Fibroblast of lung (primary cell): Measurements from ENCODE around the gene ORAI1. TPM values are rescaled to one million over a fixed set of nuclear protein-coding genes. Genes with fewer than 3 reads are reported as not detected.
A peak's percentile ranks its signal among the peaks of the same experiment; 100 is the strongest.

Source experiments
- DNase-seq, 2 donors: peaks; one replicate each; pipeline versions ENCODE4 v3.0.0 to v3.0.0-alpha.2; 2010; ENCODE audit warnings: low read depth in 2 of 2
- H2AFZ ChIP-seq: 2 replicates; pipeline ENCODE4 v1.5.1; 2012; ENCODE audit warnings: low read length, control low read depth, inconsistent platforms
- H3K27ac ChIP-seq: 2 replicates; pipeline ENCODE4 v1.5.1; 2011; ENCODE audit warnings: low read length, control low read depth; ENCODE audit not compliant: insufficient read depth
- H3K27me3 ChIP-seq: 2 replicates; pipeline ENCODE4 v1.5.1; 2011; ENCODE audit warnings: mild to moderate bottlenecking, low read length; ENCODE audit not compliant: control insufficient read depth, insufficient read depth
- H3K36me3 ChIP-seq: 2 replicates; pipeline ENCODE4 v1.5.1; 2011; ENCODE audit warnings: low read length; ENCODE audit not compliant: control insufficient read depth, insufficient read depth
- H3K4me1 ChIP-seq: 2 replicates; pipeline ENCODE4 v1.5.1; 2011; ENCODE audit warnings: low read length; ENCODE audit not compliant: control insufficient read depth, insufficient read depth; ENCODE audit errors: extremely low read depth
- H3K4me2 ChIP-seq: 2 replicates; pipeline ENCODE4 v1.5.1; 2011; ENCODE audit warnings: low read length, control low read depth; ENCODE audit not compliant: insufficient read depth; ENCODE audit errors: extremely low read depth
- H3K4me3 ChIP-seq, 4 experiments: fragments of 200-600 bp in 1 of 4; sonication (generic) in 1 of 4; replicated peaks in 1 of 4; 2 replicates each; pipeline ENCODE4 v1.5.1; 2011 to 2016; ENCODE audit warnings: low read length in 4 of 4, low read depth in 3 of 4, mild to moderate bottlenecking in 3 of 4, control low read depth in 2 of 4, inconsistent platforms in 1 of 4, mixed read lengths in 1 of 4; ENCODE audit not compliant: insufficient read depth in 1 of 4; ENCODE audit errors: control extremely low read depth in 1 of 4
- H3K79me2 ChIP-seq: 2 replicates; pipeline ENCODE4 v1.5.1; 2012; ENCODE audit warnings: mild to moderate bottlenecking, low read length, inconsistent platforms; ENCODE audit not compliant: control insufficient read depth, insufficient read depth
- H3K9ac ChIP-seq: 2 replicates; pipeline ENCODE4 v1.5.1; 2011; ENCODE audit warnings: mild to moderate bottlenecking, low read length, control low read depth; ENCODE audit not compliant: insufficient read depth
- H3K9me3 ChIP-seq: 2 replicates; pipeline ENCODE4 v1.5.1; 2012; ENCODE audit warnings: low read depth, low read length; ENCODE audit not compliant: control insufficient read depth, insufficient read depth
- H4K20me1 ChIP-seq: 2 replicates; pipeline ENCODE4 v1.5.1; 2011; ENCODE audit warnings: low read length; ENCODE audit not compliant: control insufficient read depth, insufficient read depth; ENCODE audit errors: extremely low read depth
- EZH2 ChIP-seq: IDR thresholded peaks from 2 replicates; pipeline ENCODE4 v1.5.1; 2012; ENCODE audit warnings: low read length, control low read depth, mild to moderate bottlenecking; ENCODE audit errors: missing control alignments
- polyA plus RNA-seq, 2 donors: library from polyadenylated mRNA; depleted of rRNA in 1 of 2; stranded (reverse) in 1 of 2; unstranded in 1 of 2; fragments of >200 nt; gene quantifications; 2 replicates each; pipeline ENCODE4 v1.2.1, GENCODE V29; 2011 to 2012; ENCODE audit warnings: missing spikeins in 1 of 2
- total RNA-seq: library from RNA; depleted of rRNA; stranded (reverse); fragments of >200 nt; gene quantifications from 2 replicates; pipeline ENCODE4 v1.2.1, GENCODE V29; 2014
- TF ChIP-seq, protein P1 (sequence below), 2 donors: IDR thresholded peaks in 1 of 2; conservative IDR thresholded peaks in 1 of 2; 1 replicate in 1 of 2; 2 replicates in 1 of 2; pipeline ENCODE4 v1.5.1; 2011 to 2012; ENCODE audit warnings: low read length in 2 of 2, control low read depth in 1 of 2, inconsistent platforms in 1 of 2, low read depth in 1 of 2, mild to moderate bottlenecking in 1 of 2

The ORAI1 gene
- total and polyA plus RNA-seq, 2 donors (not counting 1 experiment from before 2014, with no cell fraction given): 7.4 to 8.1 TPM

GRCh38 chr12:121603581-121603980 lies 22.7 kb upstream of the ORAI1 start:
- Histone ChIP-seq H3K4me2 (no peak overlapping the region), H3K4me1 (no peaks in the 10 kb centered on the region), H4K20me1 (no peaks in the 10 kb centered on the region), H3K36me3 (no peaks in the 10 kb centered on the region), H3K4me3 (no peak overlapping the region), H3K27ac (no peak overlapping the region), H2AFZ (no peak overlapping the region), H3K9me3 (no peaks in the 10 kb centered on the region), H3K79me2 (no peaks in the 10 kb centered on the region), H3K9ac (no peak overlapping the region), H3K27me3 (no peaks in the 10 kb centered on the region)
- TF ChIP-seq EZH2: no peak
- TF ChIP-seq, protein P1, sequence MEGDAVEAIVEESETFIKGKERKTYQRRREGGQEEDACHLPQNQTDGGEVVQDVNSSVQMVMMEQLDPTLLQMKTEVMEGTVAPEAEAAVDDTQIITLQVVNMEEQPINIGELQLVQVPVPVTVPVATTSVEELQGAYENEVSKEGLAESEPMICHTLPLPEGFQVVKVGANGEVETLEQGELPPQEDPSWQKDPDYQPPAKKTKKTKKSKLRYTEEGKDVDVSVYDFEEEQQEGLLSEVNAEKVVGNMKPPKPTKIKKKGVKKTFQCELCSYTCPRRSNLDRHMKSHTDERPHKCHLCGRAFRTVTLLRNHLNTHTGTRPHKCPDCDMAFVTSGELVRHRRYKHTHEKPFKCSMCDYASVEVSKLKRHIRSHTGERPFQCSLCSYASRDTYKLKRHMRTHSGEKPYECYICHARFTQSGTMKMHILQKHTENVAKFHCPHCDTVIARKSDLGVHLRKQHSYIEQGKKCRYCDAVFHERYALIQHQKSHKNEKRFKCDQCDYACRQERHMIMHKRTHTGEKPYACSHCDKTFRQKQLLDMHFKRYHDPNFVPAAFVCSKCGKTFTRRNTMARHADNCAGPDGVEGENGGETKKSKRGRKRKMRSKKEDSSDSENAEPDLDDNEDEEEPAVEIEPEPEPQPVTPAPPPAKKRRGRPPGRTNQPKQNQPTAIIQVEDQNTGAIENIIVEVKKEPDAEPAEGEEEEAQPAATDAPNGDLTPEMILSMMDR (conservative IDR thresholded peaks at IDR 0.05 in 1 of 2, IDR thresholded peaks at IDR 0.05 in 1 of 2; ENCODE audit: low read depth in 1 of 2, low read length in 2 of 2): no peak
- no peak for DNase-seq

DNA sequence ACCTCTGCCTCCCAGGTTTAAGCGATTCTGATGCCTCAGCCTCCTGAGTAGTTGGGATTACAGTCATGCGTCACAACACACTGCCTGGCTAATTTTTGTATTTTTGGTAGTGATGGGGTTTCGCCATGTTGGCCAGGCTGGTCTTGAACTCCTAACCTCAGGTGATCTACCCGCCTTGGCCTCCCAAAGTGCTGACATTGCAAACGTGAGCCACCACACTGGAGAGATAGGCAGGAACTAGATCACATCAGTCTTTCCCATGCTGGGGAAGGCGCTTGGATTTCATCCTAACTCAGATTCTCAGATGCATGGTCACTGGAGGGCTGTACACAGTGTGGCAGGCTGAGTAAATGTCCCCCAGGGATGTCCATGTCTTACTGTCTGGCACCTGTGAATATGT lies 18.0 kb upstream of the ORAI1 start:
- no peak overlapping the region for H3K4me2 ChIP-seq
- H3K36me3 ChIP-seq: no peaks in the 10 kb centered on the region
- H3K4me3 ChIP-seq: no peak overlapping the region
- peaks cover 3% of the 10 kb centered on the region for H3K4me1 ChIP-seq
- no peak overlapping the region for H3K9ac ChIP-seq
- TF ChIP-seq, protein P1 (conservative IDR thresholded peaks at IDR 0.05 in 1 of 2, IDR thresholded peaks at IDR 0.05 in 1 of 2; ENCODE audit: low read depth in 1 of 2, low read length in 2 of 2): no peak
- no peak for TF ChIP-seq EZH2
- no peaks in the 10 kb centered on the region for H3K9me3 ChIP-seq
- DNase-seq: no peak
- no peak overlapping the region for H3K27ac ChIP-seq
- H3K79me2 ChIP-seq: no peaks in the 10 kb centered on the region
- no peak overlapping the region for H2AFZ ChIP-seq
- H3K27me3 ChIP-seq: no peaks in the 10 kb centered on the region
- H4K20me1 ChIP-seq: no peaks in the 10 kb centered on the region

DNA sequence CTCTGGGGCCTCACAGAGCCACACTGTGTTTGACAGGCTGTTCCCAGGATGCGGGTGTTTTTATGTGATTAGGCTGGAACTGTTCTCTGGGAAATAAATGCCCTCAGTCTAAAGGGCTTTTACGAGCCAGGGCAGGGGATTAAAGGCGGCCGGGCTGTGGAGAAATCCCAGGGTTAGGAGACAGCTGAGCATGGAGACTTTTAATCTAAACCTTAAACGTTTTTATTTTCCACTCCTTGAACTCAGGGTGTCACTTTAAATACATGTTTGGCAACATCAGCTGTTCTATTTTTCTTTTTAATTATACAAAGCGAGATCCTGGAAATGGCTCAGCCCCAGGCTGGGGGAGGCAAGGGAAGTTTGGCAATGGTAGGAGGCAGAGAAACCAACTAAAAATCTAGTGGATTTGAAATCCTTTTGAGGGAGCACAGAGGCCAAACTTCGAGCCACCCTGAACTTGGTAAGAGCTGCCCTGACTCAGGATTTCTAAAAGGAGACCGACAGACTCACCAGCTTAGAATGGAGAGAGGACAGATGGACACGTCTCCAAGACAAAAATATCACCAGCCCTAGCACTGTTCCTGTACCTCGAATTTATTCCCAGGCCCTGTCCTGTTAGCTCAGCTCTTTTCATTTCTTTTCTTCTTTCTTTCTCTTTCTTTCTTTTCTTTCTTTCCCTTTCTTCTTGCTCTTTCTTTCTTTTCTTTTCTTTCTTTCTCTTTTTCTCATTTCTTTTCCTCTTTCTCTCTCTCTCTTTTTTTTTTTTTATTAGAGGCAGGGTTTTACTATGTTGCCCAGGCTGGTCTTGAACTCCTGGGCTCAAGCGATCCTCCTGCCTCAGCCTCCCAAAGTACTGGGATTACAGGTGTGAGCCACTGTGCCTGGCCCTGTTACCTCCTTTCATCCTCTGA lies 15.8 kb upstream of the ORAI1 start:
- H3K27me3 ChIP-seq: no peaks in the 10 kb centered on the region
- H3K4me3 ChIP-seq: peak overlapping the region in 1 of 4 experiments; percentile 16
- no peaks in the 10 kb centered on the region for H3K9me3 ChIP-seq

More for the DNA sequence above, 15.8 kb upstream of the ORAI1 start:
- H3K79me2 ChIP-seq: no peaks in the 10 kb centered on the region
- no peak overlapping the region for H3K27ac ChIP-seq
- TF ChIP-seq, protein P1 (conservative IDR thresholded peaks at IDR 0.05 in 1 of 2, IDR thresholded peaks at IDR 0.05 in 1 of 2; ENCODE audit: low read depth in 1 of 2, low read length in 2 of 2): no peak
- no peak for TF ChIP-seq EZH2
- peak overlapping the region; percentile 73 for H2AFZ ChIP-seq
- H4K20me1 ChIP-seq: no peaks in the 10 kb centered on the region
- peak; percentile 28 to 31 for DNase-seq
- H3K4me2 ChIP-seq: peak overlapping the region; percentile 62
- no peak overlapping the region for H3K9ac ChIP-seq
- H3K36me3 ChIP-seq: no peaks in the 10 kb centered on the region
- peaks cover 3% of the 10 kb centered on the region for H3K4me1 ChIP-seq
